ENCODE measurements around the gene MUCL1.
"Not testable (repeated sequence)": the region's sequence is repeated elsewhere in the genome, so short reads cannot be mapped to it uniquely, and the experiment has no call there.

The MUCL1 gene

GRCh38 chr12:54879150-54879549, 24.8 kb downstream of the MUCL1 start:
- no peak overlapping the region for H2AK5ac ChIP-seq (ENCODE audit: low read depth, low read length)
- H3K9ac ChIP-seq (ENCODE audit: low read depth, low read length, poor library complexity) = no peak overlapping the region
- no peak overlapping the region for H2AFZ ChIP-seq (ENCODE audit: low read length)
- no peaks in the 10 kb centered on the region for H3K4me1 ChIP-seq (ENCODE audit: control insufficient read depth in 2 of 2, insufficient read depth in 1 of 2, low read depth in 1 of 2, low read length in 2 of 2)
- no peak overlapping the region for H3K4ac ChIP-seq (ENCODE audit: low read length)
- no peak overlapping the region for H2BK5ac ChIP-seq (ENCODE audit: low read length)
- no peaks in the 10 kb centered on the region for H3K79me1 ChIP-seq (ENCODE audit: low read depth, low read length)
- H4K91ac ChIP-seq (ENCODE audit: low read depth, low read length, poor library complexity) = no peak overlapping the region
- H3K14ac ChIP-seq (ENCODE audit: low read length) = no peak overlapping the region
- H3K23ac ChIP-seq (ENCODE audit: low read depth, low read length, poor library complexity) = no peak overlapping the region
- no peak overlapping the region for H2BK12ac ChIP-seq (ENCODE audit: low read length)
- no peak overlapping the region for H3K27ac ChIP-seq (replicated peaks; ENCODE audit: low read length)
- no peaks in the 10 kb centered on the region for H3K27me3 ChIP-seq (ENCODE audit: control insufficient read depth in 3 of 3, insufficient read depth in 3 of 3, low read depth in 1 of 3, low read length in 3 of 3)
- no peak overlapping the region for H3K4me3 ChIP-seq (ENCODE audit: low read length in 2 of 2)
- no peak overlapping the region for H4K8ac ChIP-seq (ENCODE audit: low read depth, low read length)
- DNase-seq (ENCODE audit: low spot score) = no peak
- H3K18ac ChIP-seq (ENCODE audit: low read length) = no peak overlapping the region
- H3K4me2 ChIP-seq (ENCODE audit: insufficient read depth, low read length, poor library complexity, severe bottlenecking) = no peak overlapping the region
- H3K9me3 ChIP-seq (replicated peaks in 1 of 2; ENCODE audit: control insufficient read depth in 2 of 2, insufficient read depth in 1 of 2, low read depth in 1 of 2, low read length in 2 of 2) = no peaks in the 10 kb centered on the region
- no CpG with 5 or more reads among the region's 3 CpGs for WGBS, 2 donors (ENCODE audit: extremely low coverage in 2 of 2, insufficient read length in 2 of 2, insufficient replicate concordance in 1 of 2)
- no peak overlapping the region for H2BK15ac ChIP-seq (ENCODE audit: low read length)
- no peak overlapping the region for H2BK120ac ChIP-seq (ENCODE audit: low read depth, low read length)
- no peaks in the 10 kb centered on the region for H3K36me3 ChIP-seq (replicated peaks in 1 of 2; ENCODE audit: control insufficient read depth in 2 of 2, insufficient read depth in 2 of 2, low read length in 2 of 2)

GRCh38 chr12:54879579-54879978, 25.3 kb downstream of the MUCL1 start:
- Histone ChIP-seq H3K27me3 (ENCODE audit: control insufficient read depth in 3 of 3, insufficient read depth in 3 of 3, low read depth in 1 of 3, low read length in 3 of 3) (no peaks in the 10 kb centered on the region), H3K27ac (replicated peaks; ENCODE audit: low read length) (no peak overlapping the region), H2AK5ac (ENCODE audit: low read depth, low read length) (no peak overlapping the region), H2BK12ac (ENCODE audit: low read length) (no peak overlapping the region), H4K91ac (ENCODE audit: low read depth, low read length, poor library complexity) (no peak overlapping the region), H3K4me1 (ENCODE audit: control insufficient read depth in 2 of 2, insufficient read depth in 1 of 2, low read depth in 1 of 2, low read length in 2 of 2) (no peaks in the 10 kb centered on the region), H3K9me3 (replicated peaks in 1 of 2; ENCODE audit: control insufficient read depth in 2 of 2, insufficient read depth in 1 of 2, low read depth in 1 of 2, low read length in 2 of 2) (no peaks in the 10 kb centered on the region), H3K36me3 (replicated peaks in 1 of 2; ENCODE audit: control insufficient read depth in 2 of 2, insufficient read depth in 2 of 2, low read length in 2 of 2) (no peaks in the 10 kb centered on the region), H3K79me1 (ENCODE audit: low read depth, low read length) (no peaks in the 10 kb centered on the region), H4K8ac (ENCODE audit: low read depth, low read length) (no peak overlapping the region), H3K4ac (ENCODE audit: low read length) (no peak overlapping the region), H3K4me2 (ENCODE audit: insufficient read depth, low read length, poor library complexity, severe bottlenecking) (no peak overlapping the region), H3K18ac (ENCODE audit: low read length) (no peak overlapping the region), H2BK5ac (ENCODE audit: low read length) (no peak overlapping the region), H2AFZ (ENCODE audit: low read length) (no peak overlapping the region), H2BK120ac (ENCODE audit: low read depth, low read length) (no peak overlapping the region), H3K14ac (ENCODE audit: low read length) (no peak overlapping the region), H2BK15ac (ENCODE audit: low read length) (no peak overlapping the region), H3K9ac (ENCODE audit: low read depth, low read length, poor library complexity) (no peak overlapping the region), H3K23ac (ENCODE audit: low read depth, low read length, poor library complexity) (no peak overlapping the region), H3K4me3 (ENCODE audit: low read length in 2 of 2) (no peak overlapping the region)
- no peak for DNase-seq (ENCODE audit: low spot score)

- Histone ChIP-seq H2BK120ac (ENCODE audit: low read depth, low read length) (no peak overlapping the region), H3K27ac (replicated peaks; ENCODE audit: low read length) (no peak overlapping the region), H2AFZ (ENCODE audit: low read length) (no peak overlapping the region), H2BK15ac (ENCODE audit: low read length) (no peak overlapping the region), H3K4me3 (ENCODE audit: low read length in 2 of 2) (no peak overlapping the region), H3K9ac (ENCODE audit: low read depth, low read length, poor library complexity) (no peak overlapping the region), H3K36me3 (replicated peaks in 1 of 2; ENCODE audit: control insufficient read depth in 2 of 2, insufficient read depth in 2 of 2, low read length in 2 of 2) (no peaks in the 10 kb centered on the region), H2BK12ac (ENCODE audit: low read length) (no peak overlapping the region), H4K91ac (ENCODE audit: low read depth, low read length, poor library complexity) (no peak overlapping the region), H3K79me1 (ENCODE audit: low read depth, low read length) (no peaks in the 10 kb centered on the region), H3K4ac (ENCODE audit: low read length) (no peak overlapping the region), H3K4me2 (ENCODE audit: insufficient read depth, low read length, poor library complexity, severe bottlenecking) (no peak overlapping the region), H3K9me3 (replicated peaks in 1 of 2; ENCODE audit: control insufficient read depth in 2 of 2, insufficient read depth in 1 of 2, low read depth in 1 of 2, low read length in 2 of 2) (no peaks in the 10 kb centered on the region), H2AK5ac (ENCODE audit: low read depth, low read length) (no peak overlapping the region), H3K23ac (ENCODE audit: low read depth, low read length, poor library complexity) (no peak overlapping the region), H4K8ac (ENCODE audit: low read depth, low read length) (no peak overlapping the region), H3K14ac (ENCODE audit: low read length) (no peak overlapping the region), H3K27me3 (ENCODE audit: control insufficient read depth in 3 of 3, insufficient read depth in 3 of 3, low read depth in 1 of 3, low read length in 3 of 3) (no peaks in the 10 kb centered on the region), H3K4me1 (ENCODE audit: control insufficient read depth in 2 of 2, insufficient read depth in 1 of 2, low read depth in 1 of 2, low read length in 2 of 2) (no peaks in the 10 kb centered on the region), H3K18ac (ENCODE audit: low read length) (no peak overlapping the region), H2BK5ac (ENCODE audit: low read length) (no peak overlapping the region)
- no CpG with 5 or more reads among the region's 2 CpGs for WGBS, 2 donors (ENCODE audit: extremely low coverage in 2 of 2, insufficient read length in 2 of 2, insufficient replicate concordance in 1 of 2)
- no peak for DNase-seq (ENCODE audit: low spot score)
These were observed 27.8 kb downstream of the MUCL1 start for GRCh38 chr12:54882079-54882478.

GRCh38 chr12:54882597-54882996, 28.3 kb downstream of the MUCL1 start:
- H3K9ac ChIP-seq (ENCODE audit: low read depth, low read length, poor library complexity); H3K27ac ChIP-seq (replicated peaks; ENCODE audit: low read length); H2AFZ ChIP-seq (ENCODE audit: low read length); H2BK5ac ChIP-seq (ENCODE audit: low read length); H2AK5ac ChIP-seq (ENCODE audit: low read depth, low read length); H3K4me3 ChIP-seq (ENCODE audit: low read length in 2 of 2); H3K18ac ChIP-seq (ENCODE audit: low read length); H3K79me1 ChIP-seq (ENCODE audit: low read depth, low read length); H3K9me3 ChIP-seq (replicated peaks in 1 of 2; ENCODE audit: control insufficient read depth in 2 of 2, insufficient read depth in 1 of 2, low read depth in 1 of 2, low read length in 2 of 2); H3K4me1 ChIP-seq (ENCODE audit: control insufficient read depth in 2 of 2, insufficient read depth in 1 of 2, low read depth in 1 of 2, low read length in 2 of 2); DNase-seq (ENCODE audit: low spot score); H3K14ac ChIP-seq (ENCODE audit: low read length); H4K91ac ChIP-seq (ENCODE audit: low read depth, low read length, poor library complexity); H3K23ac ChIP-seq (ENCODE audit: low read depth, low read length, poor library complexity); H3K4me2 ChIP-seq (ENCODE audit: insufficient read depth, low read length, poor library complexity, severe bottlenecking); H2BK15ac ChIP-seq (ENCODE audit: low read length); H3K4ac ChIP-seq (ENCODE audit: low read length); H2BK12ac ChIP-seq (ENCODE audit: low read length); H4K8ac ChIP-seq (ENCODE audit: low read depth, low read length); H2BK120ac ChIP-seq (ENCODE audit: low read depth, low read length); H3K27me3 ChIP-seq (ENCODE audit: control insufficient read depth in 3 of 3, insufficient read depth in 3 of 3, low read depth in 1 of 3, low read length in 3 of 3); H3K36me3 ChIP-seq (replicated peaks in 1 of 2; ENCODE audit: control insufficient read depth in 2 of 2, insufficient read depth in 2 of 2, low read length in 2 of 2): not testable (repeated sequence)
- WGBS, 2 donors (ENCODE audit: extremely low coverage in 2 of 2, insufficient read length in 2 of 2, insufficient replicate concordance in 1 of 2) = no CpG with 5 or more reads among the region's 1 CpG
